DMS153 treated with DMSO at 0.1 percent for 48 hours (cell line): Measurements from ENCODE around the gene OR6N1.

Source experiments
- DNase-seq: peaks from one replicate; lab custom pipeline; 2025; ENCODE audit not compliant: unreplicated experiment; lab: John Stamatoyannopoulos, UW

Gene OR6N1

DNA sequence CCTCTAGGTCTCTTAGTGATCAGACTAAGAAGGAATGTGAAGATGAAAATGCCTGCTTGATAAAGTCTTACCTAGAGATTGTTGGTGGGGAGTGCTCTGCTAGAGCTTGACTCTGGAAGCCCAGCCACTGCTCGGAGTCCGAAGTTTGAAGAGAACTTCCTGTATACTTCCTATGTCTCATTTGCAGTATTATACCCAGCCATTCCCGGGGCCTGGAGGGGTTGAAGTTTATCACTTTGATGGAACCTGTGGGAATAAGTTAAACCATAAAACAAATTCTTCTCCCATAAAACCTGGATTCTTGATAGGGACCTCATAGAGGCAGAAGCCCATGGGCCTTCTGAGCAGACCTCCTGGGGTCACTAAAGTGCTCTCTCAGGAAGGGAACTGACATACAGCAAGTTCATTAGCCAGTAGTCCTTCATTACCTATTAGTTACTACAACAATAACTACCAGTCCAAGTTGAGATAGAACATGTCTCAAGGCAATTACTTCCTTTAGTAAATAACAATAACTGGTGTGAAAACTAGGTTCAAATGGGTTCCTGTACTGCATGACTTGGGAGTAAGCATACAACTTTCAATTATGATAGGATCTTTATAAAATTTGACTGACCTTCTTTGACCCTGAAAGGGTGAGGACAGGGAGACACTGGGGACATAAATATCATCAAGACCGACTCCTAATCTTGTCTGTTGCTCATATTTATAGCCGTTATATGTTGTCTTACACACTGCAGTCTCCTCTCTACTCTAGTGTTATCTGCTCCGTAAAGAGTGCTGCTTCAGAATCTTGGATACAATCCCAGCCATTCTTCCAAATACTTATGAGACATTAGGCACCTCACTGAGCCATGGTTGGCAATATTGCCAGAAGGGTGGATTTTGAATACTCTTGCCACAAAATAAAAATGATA, at the start of gene OR6N1:
OR6N1 (minus strand) TSS at position 246 of the 917 bp plus-strand sequence. CDS start 5,513 bp downstream, outside the sequence.
- no peak for DNase-seq

- DNase-seq = no peak
Measured at GRCh38 chr1:158821723-158822122, 49.7 kb upstream of the OR6N1 start.

DNA sequence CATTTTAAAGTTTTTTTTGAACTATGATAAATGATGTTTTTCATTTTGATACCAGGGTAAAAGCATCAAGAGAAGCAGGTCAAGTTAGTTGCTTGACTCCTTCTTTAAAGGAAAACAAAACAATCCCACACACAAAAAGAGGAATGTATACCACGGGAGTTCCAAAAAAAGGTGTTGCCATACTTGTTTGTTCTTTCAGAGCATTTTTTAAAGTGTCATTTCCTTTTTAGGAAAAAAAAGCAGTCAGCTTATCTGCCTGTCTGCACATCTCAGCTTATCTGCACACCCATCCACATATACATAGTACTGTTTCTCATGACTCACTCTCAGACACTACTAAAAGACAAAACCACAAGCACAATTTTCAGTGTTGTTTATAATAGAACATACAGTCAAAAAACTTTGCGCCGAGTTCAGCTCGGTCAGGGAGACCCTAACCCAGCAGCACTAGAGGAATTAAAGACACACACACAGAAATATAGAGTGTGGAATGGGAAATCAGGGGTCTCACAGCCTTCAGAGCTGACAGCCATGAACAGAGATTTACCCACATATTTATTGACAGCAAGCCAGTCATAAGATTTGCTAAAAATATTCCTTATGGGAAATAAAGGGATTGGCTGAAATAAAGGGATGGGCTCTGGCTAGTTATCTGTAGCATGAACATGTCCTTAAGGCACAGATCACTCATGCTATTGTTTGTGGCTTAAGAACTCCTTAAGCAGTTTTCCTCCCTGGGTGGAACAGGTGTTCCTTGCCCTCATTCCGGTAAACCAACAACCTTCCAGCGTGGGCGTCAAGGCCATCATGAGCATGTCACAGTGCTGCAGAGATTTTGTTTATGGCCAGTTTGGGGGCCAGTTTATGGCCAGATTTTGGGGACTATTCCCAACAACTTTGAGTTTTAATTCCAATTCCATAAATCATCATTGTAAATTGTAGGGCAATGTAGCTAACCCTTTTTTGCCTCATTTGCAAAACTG, 47.8 kb upstream of the OR6N1 start:
- no peak for DNase-seq

- no peak for DNase-seq
Measured at GRCh38 chr1:158818975-158819431, 47.0 kb upstream of the OR6N1 start.

DNA sequence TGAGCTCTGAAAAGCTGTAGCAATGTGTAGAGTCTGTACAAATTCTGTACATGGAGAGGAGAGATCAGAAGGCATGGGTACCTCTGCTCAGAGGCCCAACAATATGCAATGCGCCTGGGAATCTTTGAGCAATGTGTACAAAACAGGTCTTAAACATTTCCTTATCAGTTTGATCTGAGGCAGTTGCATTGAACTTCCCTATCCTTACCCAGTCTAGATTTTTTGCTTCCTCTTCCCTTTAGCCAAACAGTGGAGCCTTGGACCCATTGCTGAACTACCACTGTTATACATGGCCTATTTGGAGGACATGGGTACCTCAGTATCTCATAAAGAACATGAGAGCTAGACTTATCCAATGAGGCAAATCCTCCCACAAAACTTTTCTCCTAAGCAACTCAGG, 46.6 kb upstream of the OR6N1 start:
- DNase-seq = no peak

- DNase-seq = no peak
Measured at GRCh38 chr1:158814970-158815369, 43.0 kb upstream of the OR6N1 start.

GRCh38 chr1:158813164-158813563, 41.2 kb upstream of the OR6N1 start:
- no peak for DNase-seq

DNA sequence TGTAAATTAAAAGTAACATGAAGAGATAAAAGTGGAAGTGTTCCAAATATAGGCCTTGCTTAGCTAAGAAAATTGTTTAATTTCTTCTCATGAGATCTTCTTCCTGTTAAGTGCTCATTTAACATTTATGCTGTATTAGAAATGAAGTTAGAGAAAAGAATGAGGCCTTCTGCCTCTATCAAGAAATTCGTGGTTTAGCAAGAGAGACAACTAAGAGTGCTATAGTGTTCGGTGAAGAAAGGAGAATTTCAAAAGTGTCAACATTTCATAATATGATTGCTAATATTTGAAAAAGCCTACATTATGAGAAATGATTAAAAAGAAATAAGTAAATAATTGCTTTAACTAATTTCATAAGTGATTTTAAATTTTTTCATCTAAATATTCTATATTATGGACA, 40.3 kb upstream of the OR6N1 start:
- no peak for DNase-seq

- no peak for DNase-seq
Measured at GRCh38 chr1:158810311-158810710, 38.3 kb upstream of the OR6N1 start.

GRCh38 chr1:158809862-158810261, 37.9 kb upstream of the OR6N1 start:
- DNase-seq = no peak

DNA sequence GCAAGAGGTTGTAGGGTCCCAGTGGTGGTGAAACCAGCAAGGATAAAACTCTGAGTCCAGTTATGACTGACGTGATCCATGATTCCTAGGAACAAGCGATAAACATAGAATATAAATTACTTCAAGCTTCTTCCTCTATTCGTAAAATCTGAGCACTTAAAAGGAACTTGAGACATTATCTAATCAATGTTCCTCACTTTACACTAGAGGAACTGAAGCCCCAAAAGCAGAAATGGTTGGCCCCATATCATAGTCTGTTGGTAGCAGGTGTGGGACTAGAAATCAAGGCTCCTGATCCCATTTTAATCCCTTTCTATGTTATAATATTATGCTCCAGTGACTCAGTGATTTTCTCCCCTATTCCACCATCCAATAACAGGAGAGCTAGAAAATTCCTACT, 37.3 kb upstream of the OR6N1 start:
- DNase-seq = no peak

DNA sequence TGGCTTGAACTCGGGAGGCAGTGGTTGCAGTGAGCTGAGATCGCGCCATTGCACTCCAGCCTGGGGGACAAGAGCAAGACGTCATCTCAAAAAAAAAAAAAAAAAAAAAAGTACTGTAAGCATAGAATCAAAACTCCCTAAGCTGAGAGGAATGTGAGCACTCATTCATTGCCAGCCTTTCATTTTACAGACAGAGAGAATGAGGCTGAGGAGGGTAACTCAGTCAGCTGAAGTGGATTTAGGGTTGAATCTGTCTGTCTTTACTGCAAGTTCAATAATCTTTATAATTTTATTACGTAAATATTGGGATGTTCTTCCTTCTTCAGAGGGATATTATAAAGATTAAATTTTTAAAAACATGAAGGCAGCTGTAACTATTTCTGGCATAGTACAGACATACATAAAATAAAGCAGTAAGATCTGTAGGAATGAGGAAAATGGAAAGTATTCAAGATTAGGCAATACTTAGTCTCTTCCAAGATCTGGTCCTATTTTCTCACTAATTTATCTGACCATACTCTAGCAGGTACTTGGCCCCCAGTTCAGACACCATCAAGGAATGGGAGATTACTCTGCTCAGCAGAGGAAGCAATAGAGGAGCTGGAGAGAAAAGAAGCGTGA, 35.0 kb upstream of the OR6N1 start:
- no peak for DNase-seq

DNA sequence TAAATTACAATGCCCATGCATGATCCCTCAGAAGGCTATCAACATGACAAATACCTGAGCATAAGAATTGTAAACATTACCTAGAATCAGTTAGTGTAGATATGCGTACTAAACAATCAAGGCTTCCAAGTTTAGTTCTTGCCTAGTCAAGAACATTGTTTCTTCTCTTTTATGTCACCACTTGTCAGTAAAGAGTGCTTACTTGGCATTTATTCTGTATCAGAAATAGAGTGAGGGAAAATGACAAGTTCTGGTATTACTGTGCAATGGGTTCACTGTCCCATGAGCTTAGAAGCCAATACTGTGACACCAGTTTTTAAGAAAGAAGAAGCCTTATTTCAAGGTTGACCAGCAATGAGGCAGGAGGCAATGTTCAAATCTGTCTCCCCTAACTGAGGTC, 31.7 kb upstream of the OR6N1 start:
- DNase-seq = no peak

GRCh38 chr1:158801396-158801795, 29.4 kb upstream of the OR6N1 start:
- DNase-seq = no peak

GRCh38 chr1:158800526-158800925, 28.5 kb upstream of the OR6N1 start:
- no peak for DNase-seq

DNA sequence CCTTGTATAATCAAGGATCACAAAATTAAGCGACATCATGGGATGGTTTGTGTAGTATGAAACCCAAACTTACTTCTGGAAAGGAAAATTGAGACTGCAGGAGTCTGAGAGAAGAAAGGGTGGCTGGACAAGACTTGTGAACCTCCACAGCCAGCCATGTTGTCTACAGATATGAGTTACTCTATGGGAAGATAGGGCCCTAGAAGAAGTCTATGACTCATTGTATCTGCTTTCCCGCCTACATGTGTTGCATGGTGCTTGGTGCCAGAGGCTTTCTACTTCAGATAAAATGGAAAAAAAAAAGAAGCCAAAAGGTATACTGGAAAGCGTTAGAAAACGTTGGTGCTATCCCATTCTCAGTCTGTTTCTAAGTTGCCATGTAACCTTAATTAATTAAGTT, 27.7 kb upstream of the OR6N1 start:
- DNase-seq = no peak

GRCh38 chr1:158798531-158798930, 26.5 kb upstream of the OR6N1 start:
- DNase-seq = no peak

DNA sequence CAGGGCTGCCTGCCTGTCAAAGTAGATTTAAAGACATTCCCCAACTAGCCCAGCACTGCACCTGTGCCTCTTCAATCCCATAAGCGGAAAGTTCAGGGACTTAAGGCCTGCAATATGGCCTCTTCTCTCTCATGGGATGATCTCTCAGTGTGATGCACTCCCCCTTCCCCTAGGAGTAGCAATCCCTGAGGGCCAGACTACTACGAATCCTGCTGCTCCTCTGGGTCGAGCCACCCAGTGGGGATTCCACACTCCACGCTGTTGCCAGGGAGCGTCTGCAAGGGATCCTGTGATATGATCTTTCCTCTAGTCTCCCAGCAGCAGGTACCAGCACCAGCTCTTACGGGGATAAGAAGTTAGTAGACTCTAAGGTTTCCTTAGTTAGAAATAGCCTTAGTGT, 22.3 kb upstream of the OR6N1 start:
- no peak for DNase-seq

GRCh38 chr1:158793604-158794003, 21.6 kb upstream of the OR6N1 start:
- DNase-seq = no peak

DNA sequence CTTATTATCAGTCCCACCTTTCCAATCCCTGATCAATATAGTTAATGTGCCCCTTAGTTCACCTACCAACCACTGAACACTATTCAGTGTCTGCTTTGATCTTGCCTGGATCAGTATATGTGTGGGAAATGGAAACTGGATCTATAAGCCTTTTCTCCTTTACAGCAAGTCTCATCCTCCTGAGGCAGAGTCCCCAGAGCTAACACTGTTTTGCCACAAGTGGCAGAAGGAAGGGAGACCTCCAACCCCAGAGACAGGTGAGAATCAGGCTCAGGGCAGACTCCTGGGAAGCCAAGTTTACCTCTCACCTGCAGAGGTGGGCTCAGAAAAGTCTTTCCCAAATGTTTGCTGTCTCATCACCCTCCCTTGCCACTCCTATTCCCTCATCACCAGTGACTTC, 9.1 kb upstream of the OR6N1 start, which contains the start of gene OR6N2:
OR6N2 (minus strand) TSS at position 101 of the 400 bp plus-strand sequence. CDS start 3,569 bp downstream, outside the sequence.
- no peak for DNase-seq

GRCh38 chr1:158754420-158754819, 17.6 kb downstream of the OR6N1 start, which contains the start of gene OR6K6:
Gene OR6K6 (plus strand): TSS chr1:158754720. CDS start chr1:158754888, 168 bp downstream.
- DNase-seq = no peak
